T-cell (primary cell): ENCODE measurements around the gene SMAD5. TPM values are rescaled to one million over a fixed set of nuclear protein-coding genes. Genes with fewer than 3 reads are reported as not detected.

ENCODE experiments used
- ATAC-seq, 4 experiments: fragments of 200-7000 bp in 3 of 4; fragments of 150-1000 bp in 1 of 4; cut with Tn5 transposase; replicated peaks in 1 of 4; 1 replicate in 3 of 4; 2 replicates in 1 of 4; pipeline ENCODE4 v1.10.0; 2021; ENCODE audit warnings: moderate library complexity in 3 of 4, mild to moderate bottlenecking in 2 of 4, moderate number of reproducible peaks in 1 of 4
- CTCF ChIA-PET, 2 donors: fragments of 300-600 bp; sonication (Branson Sonifier 250); formaldehyde crosslinking; loops; one replicate each; lab custom pipeline; 2022; ENCODE audit warnings: antibody characterized with exemption in 2 of 2; lab: Charles Lee
- POLR2A ChIA-PET, 2 donors: fragments of 300-600 bp; sonication (Branson Sonifier 250); formaldehyde crosslinking; loops; one replicate each; lab custom pipeline; 2022; ENCODE audit warnings: antibody characterized with exemption in 2 of 2; lab: Charles Lee
- DNase-seq, 35 experiments: peaks; one replicate each; pipeline versions ENCODE4 v3.0.0 to v3.0.0-alpha.2; 2013 to 2023
- H3K27ac ChIP-seq: one replicate; pipeline ENCODE4 v1.5.1; 2013; ENCODE audit warnings: low read length
- H3K27me3 ChIP-seq, 2 experiments: replicated peaks in 1 of 2; 1 replicate in 1 of 2; 2 replicates in 1 of 2; pipeline versions ENCODE4 v1.6.1 to v1.7.0; 2013; ENCODE audit warnings: low read length in 1 of 2, mixed read lengths in 1 of 2; ENCODE audit not compliant: control insufficient read depth in 2 of 2, insufficient read depth in 2 of 2; ENCODE audit errors: extremely low read depth in 1 of 2
- H3K36me3 ChIP-seq, 2 donors: 1 replicate in 1 of 2; 2 replicates in 1 of 2; pipeline versions ENCODE4 v1.6.1 to v1.7.0; 2013; ENCODE audit warnings: low read length in 1 of 2; ENCODE audit not compliant: control insufficient read depth in 2 of 2, insufficient read depth in 1 of 2; ENCODE audit errors: extremely low read depth in 1 of 2
- H3K4me1 ChIP-seq, 2 experiments: 1 replicate in 1 of 2; 2 replicates in 1 of 2; pipeline versions ENCODE4 v1.6.1 to v1.7.0; 2013; ENCODE audit warnings: low read length in 2 of 2, mixed read lengths in 1 of 2; ENCODE audit not compliant: insufficient read depth in 2 of 2, control insufficient read depth in 1 of 2; ENCODE audit errors: extremely low read depth in 1 of 2
- H3K4me3 ChIP-seq, 2 donors: 1 replicate in 1 of 2; 2 replicates in 1 of 2; pipeline versions ENCODE4 v1.5.1 to v1.7.0; 2013; ENCODE audit warnings: mild to moderate bottlenecking in 2 of 2, low read length in 1 of 2, moderate library complexity in 1 of 2; ENCODE audit not compliant: control insufficient read depth in 1 of 2; ENCODE audit errors: extremely low read depth in 1 of 2
- H3K9me3 ChIP-seq: 2 replicates; pipeline ENCODE4 v1.7.0; 2013
- H3K27ac Mint-ChIP-seq, 2 donors: one replicate each; pipeline ENCODE4 v1.8.0; 2020 to 2021; ENCODE audit warnings: mild to moderate bottlenecking in 2 of 2, mixed read lengths in 2 of 2
- H3K27me3 Mint-ChIP-seq, 2 donors: one replicate each; pipeline ENCODE4 v1.8.0; 2021 to 2022; ENCODE audit warnings: mixed read lengths in 2 of 2
- H3K36me3 Mint-ChIP-seq: one replicate; pipeline ENCODE4 v1.8.0; 2021; ENCODE audit warnings: mixed read lengths
- H3K4me1 Mint-ChIP-seq, 3 donors: one replicate each; pipeline ENCODE4 v1.8.0; 2020 to 2022; ENCODE audit warnings: mixed read lengths in 3 of 3, mild to moderate bottlenecking in 1 of 3
- H3K4me3 Mint-ChIP-seq, 3 donors: one replicate each; pipeline ENCODE4 v1.8.0; 2020 to 2022; ENCODE audit warnings: mild to moderate bottlenecking in 3 of 3, mixed read lengths in 3 of 3, moderate library complexity in 3 of 3
- H3K9me3 Mint-ChIP-seq, 3 donors: one replicate each; pipeline ENCODE4 v1.8.0; 2020 to 2022; ENCODE audit warnings: mixed read lengths in 3 of 3
- WGBS: methylation state at CpG from one replicate; pipeline ENCODE4 v1.1.5; 2013; ENCODE audit warnings: missing lambda C conversion rate; ENCODE audit not compliant: insufficient coverage; 5-methylcytosine and 5-hydroxymethylcytosine counted together
- total RNA-seq, 35 experiments: library from RNA in 6 of 35; stranded (reverse) in 6 of 35; fragments of 120-200 nt in 1 of 35; gene quantifications; one replicate each; pipeline versions ENCODE4 v1.2.1 to v1.2.4 and lab custom pipeline; 2013 to 2026

SMAD5 gene
- total RNA-seq, 5 donors from 2014 or later (not counting 1 experiment from before 2014, with no cell fraction given), result 8.7 to 24.2 (median 18.4) TPM

DNA sequence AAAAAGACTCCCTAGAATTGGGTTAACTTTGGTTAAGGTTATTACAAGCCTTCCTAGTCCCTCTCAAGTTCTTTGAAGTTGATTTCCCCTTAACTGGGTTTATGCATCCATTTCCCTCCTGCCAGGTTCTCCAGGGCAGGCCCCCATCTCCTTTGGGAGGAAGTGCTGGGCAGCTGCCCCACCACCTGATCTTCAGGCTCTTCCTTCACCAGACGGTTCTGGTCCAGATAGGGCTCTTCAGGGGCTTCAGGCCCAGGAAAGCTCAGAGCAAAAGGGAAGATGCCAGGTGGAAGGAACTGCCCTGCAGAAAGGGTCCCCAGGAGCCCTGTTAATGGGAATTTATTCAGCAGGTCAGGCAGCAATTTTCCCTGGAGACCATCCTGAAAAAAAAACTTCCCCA, 58.3 kb downstream of the SMAD5 start:
- DNase-seq (no peak), ATAC-seq (no peak)
- no peaks in the 10 kb centered on the region for H3K9me3 Mint-ChIP-seq
- Histone ChIP-seq H3K4me1 (peaks cover 0 to 4% of the 10 kb centered on the region in 2 experiments), H3K27me3 (peaks cover 5 to 61% of the 10 kb centered on the region in 2 experiments), H3K9me3 (no peaks in the 10 kb centered on the region), H3K4me3 (no peak overlapping the region), H3K27ac (no peak overlapping the region), H3K36me3 (no peaks in the 10 kb centered on the region)
- H3K36me3 Mint-ChIP-seq, result peaks cover 20% of the 10 kb centered on the region
- H3K4me1 Mint-ChIP-seq, result peaks cover 0 to 4% (median 1%) of the 10 kb centered on the region in 3 donors
- CTCF ChIA-PET, result interaction anchor here in 1 of 2 donors (0.6 kb wide), 1 partner anchor 624 kb away, joined by 4 read pairs; no protein-coding TSS in a partner anchor
- no peak overlapping the region for H3K27ac Mint-ChIP-seq
- H3K4me3 Mint-ChIP-seq, result no peak overlapping the region
- POLR2A ChIA-PET, result interaction anchor here in 1 of 2 donors (0.7 kb wide), 1 partner anchor 43 kb away, joined by 3 read pairs; no protein-coding TSS in a partner anchor
- H3K27me3 Mint-ChIP-seq, result peaks cover 27 to 44% of the 10 kb centered on the region in 2 donors
- WGBS, result 40% methylated on average over 1 of the region's 1 CpG

DNA sequence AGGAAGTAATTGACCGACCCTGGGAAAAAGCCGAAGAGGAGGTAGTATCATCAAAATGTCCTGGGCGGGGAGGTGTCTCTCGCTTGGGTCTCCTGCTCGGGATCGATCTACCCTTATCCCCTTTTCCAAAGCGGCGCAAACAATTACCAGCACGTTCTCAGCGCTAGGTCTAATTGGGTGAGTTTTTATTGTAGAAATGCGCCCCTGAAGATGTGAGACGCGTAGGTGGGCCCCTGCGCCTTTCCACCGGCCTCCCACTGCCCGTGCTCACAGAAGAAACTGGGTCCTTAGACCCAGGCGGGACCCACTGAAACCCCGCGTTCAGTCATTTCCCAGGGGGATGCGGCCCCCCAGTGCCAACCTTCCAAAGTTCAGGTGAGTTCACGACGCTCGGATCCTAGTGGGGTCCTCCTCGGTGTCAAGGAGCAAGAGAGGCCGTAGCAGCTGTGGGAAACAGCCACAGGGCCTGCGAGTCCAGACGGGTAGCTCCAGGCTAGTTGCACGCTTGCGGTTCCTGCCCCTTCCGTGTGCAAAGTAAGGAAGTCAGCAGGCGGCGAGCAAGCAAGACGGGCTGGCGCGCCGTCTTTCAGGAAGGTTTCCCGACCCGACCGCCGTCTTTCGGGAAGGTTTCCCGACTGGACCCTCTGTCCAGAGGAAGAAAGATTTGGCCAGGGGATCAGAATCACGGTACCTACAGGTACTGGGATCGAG, 58.8 kb downstream of the SMAD5 start:
- Mint-ChIP-seq H3K27me3 (peaks cover 28 to 48% of the 10 kb centered on the region in 2 donors), H3K36me3 (peaks cover 16% of the 10 kb centered on the region), H3K4me3 (no peak overlapping the region), H3K9me3 (no peaks in the 10 kb centered on the region), H3K4me1 (peaks cover 0 to 4% (median 1%) of the 10 kb centered on the region in 3 donors), H3K27ac (no peak overlapping the region)
- ATAC-seq, result peak in 1 of 4 experiments; percentile 14
- H3K4me1 ChIP-seq, result peaks cover 0 to 4% of the 10 kb centered on the region in 2 experiments
- DNase-seq, result no peak
- H3K9me3 ChIP-seq, result no peaks in the 10 kb centered on the region
- POLR2A ChIA-PET, result interaction anchor here in 1 of 2 donors (0.7 kb wide), 1 partner anchor 42 kb away, joined by 3 read pairs; no protein-coding TSS in a partner anchor
- no peak overlapping the region for H3K27ac ChIP-seq
- no peaks in the 10 kb centered on the region for H3K36me3 ChIP-seq
- peaks cover 5 to 66% of the 10 kb centered on the region in 2 experiments for H3K27me3 ChIP-seq
- WGBS, result 17% methylated on average over 34 of the region's 44 CpGs
- no peak overlapping the region for H3K4me3 ChIP-seq
- CTCF ChIA-PET, result interaction anchor here in 1 of 2 donors (0.6 kb wide), 1 partner anchor 625 kb away, joined by 4 read pairs; no protein-coding TSS in a partner anchor

DNA sequence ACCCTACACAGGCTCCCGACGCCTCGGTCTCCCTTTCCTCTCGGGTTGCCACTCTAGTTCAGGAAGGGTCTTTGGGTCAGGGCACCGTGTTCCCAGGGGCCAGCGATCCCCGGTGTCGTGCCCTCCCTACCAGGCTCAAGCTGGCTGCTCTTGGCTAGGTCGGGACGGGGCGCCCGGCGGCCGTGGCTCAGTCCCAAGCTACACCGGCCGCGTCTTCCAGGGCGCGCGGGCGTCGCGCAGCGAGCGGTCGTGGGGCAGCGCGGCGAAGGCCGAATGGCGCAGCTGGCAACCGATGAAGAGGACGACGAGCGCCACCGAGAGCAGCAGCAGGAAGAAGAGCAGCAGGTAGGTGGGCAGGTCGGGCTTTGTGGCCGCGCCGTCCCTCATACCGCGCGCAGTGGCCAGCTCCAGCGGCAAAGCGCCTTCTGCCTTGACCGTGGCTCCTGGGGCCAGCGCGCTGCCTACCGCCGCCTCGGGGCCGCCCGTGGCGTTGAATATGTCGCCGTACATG, 59.4 kb downstream of the SMAD5 start:
- Histone ChIP-seq H3K4me1 (peaks cover 0 to 4% of the 10 kb centered on the region in 2 experiments), H3K4me3 (no peak overlapping the region), H3K27ac (no peak overlapping the region), H3K9me3 (no peaks in the 10 kb centered on the region), H3K36me3 (no peaks in the 10 kb centered on the region), H3K27me3 (peaks cover 5 to 66% of the 10 kb centered on the region in 2 experiments)
- CTCF ChIA-PET, result no interaction called here
- Mint-ChIP-seq H3K27ac (no peak overlapping the region), H3K9me3 (no peaks in the 10 kb centered on the region), H3K36me3 (peaks cover 11% of the 10 kb centered on the region), H3K27me3 (peaks cover 31 to 50% of the 10 kb centered on the region in 2 donors), H3K4me1 (peaks cover 0 to 4% (median 1%) of the 10 kb centered on the region in 3 donors), H3K4me3 (no peak overlapping the region)
- WGBS, result 7% methylated on average over 54 of the region's 56 CpGs
- ATAC-seq, result no peak
- DNase-seq, result no peak
- POLR2A ChIA-PET, result no interaction called here

DNA sequence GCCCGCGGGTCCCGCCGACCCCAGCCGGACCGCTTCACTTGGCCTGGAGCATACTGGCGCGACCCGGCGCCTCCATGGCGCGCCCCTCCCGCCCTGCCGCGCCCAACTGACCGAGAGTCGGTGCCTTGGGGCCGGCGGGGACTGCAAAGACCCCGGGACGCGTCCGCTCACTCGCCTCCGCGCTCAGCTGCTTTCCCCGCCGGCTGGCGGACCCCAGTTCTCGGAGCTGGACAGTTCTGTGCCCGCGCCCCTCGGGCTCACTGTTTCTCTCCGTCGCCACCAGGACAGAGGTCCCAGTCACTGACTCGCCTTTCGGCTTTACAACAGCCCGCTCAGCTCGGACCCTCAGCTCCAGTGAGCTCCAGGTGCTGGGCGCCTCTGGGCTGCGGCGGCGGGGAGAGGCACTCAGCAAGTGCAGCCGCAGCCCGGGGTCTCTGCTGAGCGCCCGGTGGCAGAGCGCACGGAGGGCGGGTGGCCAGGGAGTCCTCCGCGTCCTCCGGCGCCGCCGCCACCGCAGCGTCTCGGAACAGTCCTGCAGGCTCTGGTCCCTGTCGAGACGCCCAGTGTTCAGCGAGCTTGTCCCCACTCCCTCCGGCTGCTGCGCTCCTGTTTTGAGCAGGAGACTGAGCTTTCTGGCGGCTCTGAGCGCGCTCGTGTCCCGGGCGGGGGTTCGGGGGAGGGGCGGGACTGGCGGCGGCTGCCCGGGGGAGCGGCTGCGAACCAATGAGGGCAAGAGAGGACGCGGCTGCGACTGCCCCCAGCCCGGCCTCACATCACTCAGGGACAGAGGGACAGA, 60.1 kb downstream of the SMAD5 start, which contains the start of gene SMIM32:
SMIM32 (minus strand) TSS at position 637 of the 796 bp plus-strand sequence. CDS start 638 bp downstream, outside the sequence.
- ATAC-seq, result no peak
- peaks cover 0 to 4% (median 1%) of the 10 kb centered on the region in 3 donors for H3K4me1 Mint-ChIP-seq
- ChIA-PET CTCF (interaction anchor here in 1 of 2 donors (0.7 kb wide), 1 partner anchor 14 kb away, joined by 4 read pairs; no protein-coding TSS in a partner anchor), POLR2A (no interaction called here)
- WGBS, result 4% methylated on average over 81 of the region's 81 CpGs
- peaks cover 5 to 69% of the 10 kb centered on the region in 2 experiments for H3K27me3 ChIP-seq
- peaks cover 34 to 52% of the 10 kb centered on the region in 2 donors for H3K27me3 Mint-ChIP-seq
- no peak within 1 kb of the TSS for H3K4me3 ChIP-seq
- H3K9me3 ChIP-seq, result no peaks in the 10 kb centered on the region
- peaks cover 0 to 4% of the 10 kb centered on the region in 2 experiments for H3K4me1 ChIP-seq
- no peak within 1 kb of the TSS for H3K4me3 Mint-ChIP-seq
- no peak within 1 kb of the TSS for H3K27ac Mint-ChIP-seq
- no peak for DNase-seq
- H3K27ac ChIP-seq, result no peak within 1 kb of the TSS
- H3K36me3 Mint-ChIP-seq, result peaks cover 7% of the 10 kb centered on the region
- no peaks in the 10 kb centered on the region for H3K9me3 Mint-ChIP-seq
- no peaks in the 10 kb centered on the region for H3K36me3 ChIP-seq

DNA sequence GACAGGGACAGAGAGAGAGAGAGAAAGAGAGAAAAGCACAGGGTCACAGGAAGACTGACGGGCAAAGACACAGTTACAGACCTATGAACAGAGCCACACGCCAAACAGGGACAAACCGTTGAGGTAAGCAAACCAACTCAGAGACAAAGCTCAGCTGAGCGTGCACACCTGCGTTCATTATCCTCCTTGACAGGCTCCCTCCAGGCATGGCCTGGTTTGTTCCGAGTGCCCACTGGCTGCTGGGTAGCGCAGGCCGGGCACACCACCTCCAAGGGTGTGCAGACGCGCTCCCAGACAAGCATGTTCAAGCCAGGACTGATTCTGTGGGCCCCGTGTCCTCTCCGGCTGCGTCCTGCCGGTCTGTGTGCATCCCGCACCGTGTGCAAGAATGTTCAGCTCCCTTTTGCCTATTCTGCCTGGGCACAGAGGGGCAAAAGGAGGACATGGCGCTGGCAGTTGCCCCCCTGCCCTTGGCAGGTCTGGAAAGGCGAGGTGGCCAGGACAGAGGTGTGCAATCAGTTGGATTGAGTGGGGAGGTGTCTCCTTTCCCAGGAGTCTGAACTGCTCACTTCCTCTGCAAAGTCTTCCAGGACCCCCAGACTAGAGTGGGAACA, 60.8 kb downstream of the SMAD5 start:
- Histone ChIP-seq H3K27me3 (peaks cover 5 to 71% of the 10 kb centered on the region in 2 experiments), H3K9me3 (no peaks in the 10 kb centered on the region), H3K4me3 (no peak overlapping the region), H3K36me3 (no peaks in the 10 kb centered on the region), H3K27ac (no peak overlapping the region), H3K4me1 (peaks cover 0 to 4% of the 10 kb centered on the region in 2 experiments)
- Mint-ChIP-seq H3K4me3 (no peak overlapping the region), H3K27me3 (peaks cover 34 to 55% of the 10 kb centered on the region in 2 donors), H3K36me3 (peaks cover 2% of the 10 kb centered on the region), H3K9me3 (no peaks in the 10 kb centered on the region), H3K4me1 (peaks cover 0 to 4% (median 1%) of the 10 kb centered on the region in 3 donors), H3K27ac (no peak overlapping the region)
- POLR2A ChIA-PET, result no interaction called here
- CTCF ChIA-PET, result interaction anchor here in 1 of 2 donors (0.7 kb wide), 1 partner anchor 14 kb away, joined by 4 read pairs; no protein-coding TSS in a partner anchor
- DNase-seq (no peak), ATAC-seq (no peak)
- WGBS, result 68% methylated on average over 15 of the region's 18 CpGs
